ENCODE measurements around the gene EDC3. TPM values are rescaled to one million over a fixed set of nuclear protein-coding genes. Genes with fewer than 3 reads are reported as not detected.

EDC3 gene
- total and polyA plus RNA-seq, 9 of the 15 experiments (the other 6 are each of a cell fraction or from before 2014, with no cell fraction given) = 11.7 to 63.9 (median 32.8) TPM

GRCh38 chr15:74614744-74615507 is 80.9 kb downstream of the EDC3 start (continued):
- TF ChIP-seq E2F8 (IDR thresholded peaks at IDR 0.05; ENCODE audit: low read depth, partially characterized antibody) = no peak
- TF ChIP-seq, protein P1, sequence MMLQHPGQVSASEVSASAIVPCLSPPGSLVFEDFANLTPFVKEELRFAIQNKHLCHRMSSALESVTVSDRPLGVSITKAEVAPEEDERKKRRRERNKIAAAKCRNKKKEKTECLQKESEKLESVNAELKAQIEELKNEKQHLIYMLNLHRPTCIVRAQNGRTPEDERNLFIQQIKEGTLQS (IDR thresholded peaks at IDR 0.05) = no peak
- TF ChIP-seq, protein P1 (CRISPR knock-in tag; conservative IDR thresholded peaks at IDR 0.05) = no peak
- TF ChIP-seq ZBTB7A (IDR thresholded peaks at IDR 0.05; ENCODE audit: borderline replicate concordance, control insufficient read depth, low read depth, low read length) = no peak; the same call in 1 of the 2 replicates
- TF ChIP-seq, protein P2, sequence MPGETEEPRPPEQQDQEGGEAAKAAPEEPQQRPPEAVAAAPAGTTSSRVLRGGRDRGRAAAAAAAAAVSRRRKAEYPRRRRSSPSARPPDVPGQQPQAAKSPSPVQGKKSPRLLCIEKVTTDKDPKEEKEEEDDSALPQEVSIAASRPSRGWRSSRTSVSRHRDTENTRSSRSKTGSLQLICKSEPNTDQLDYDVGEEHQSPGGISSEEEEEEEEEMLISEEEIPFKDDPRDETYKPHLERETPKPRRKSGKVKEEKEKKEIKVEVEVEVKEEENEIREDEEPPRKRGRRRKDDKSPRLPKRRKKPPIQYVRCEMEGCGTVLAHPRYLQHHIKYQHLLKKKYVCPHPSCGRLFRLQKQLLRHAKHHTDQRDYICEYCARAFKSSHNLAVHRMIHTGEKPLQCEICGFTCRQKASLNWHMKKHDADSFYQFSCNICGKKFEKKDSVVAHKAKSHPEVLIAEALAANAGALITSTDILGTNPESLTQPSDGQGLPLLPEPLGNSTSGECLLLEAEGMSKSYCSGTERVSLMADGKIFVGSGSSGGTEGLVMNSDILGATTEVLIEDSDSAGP (CRISPR knock-in tag; IDR thresholded peaks at IDR 0.05) = no peak
- TF ChIP-seq MCM5 (IDR thresholded peaks at IDR 0.05; ENCODE audit: low read depth) = no peak
- 0 out of 2 replicates have a peak, but pooled peaks have one; percentile 13 for TF ChIP-seq SMARCA4 (IDR thresholded peaks at IDR 0.05)
- TF ChIP-seq GATA2 (CRISPR knock-in tag; IDR thresholded peaks at IDR 0.05) = no peak
- TF ChIP-seq CHCHD3 (CRISPR knock-in tag; IDR thresholded peaks at IDR 0.05) = no peak
- TF ChIP-seq ZNF41 (CRISPR knock-in tag; conservative IDR thresholded peaks at IDR 0.05) = no peak
- TF ChIP-seq RBFOX2 (IDR thresholded peaks at IDR 0.05; ENCODE audit: low read depth, low read length) = no peak
- no peak for TF ChIP-seq NUFIP1 (IDR thresholded peaks at IDR 0.05; ENCODE audit: partially characterized antibody)
- TF ChIP-seq ZNF551 (CRISPR knock-in tag; IDR thresholded peaks at IDR 0.05) = no peak
- no peak for TF ChIP-seq HLTF (IDR thresholded peaks at IDR 0.05)
- no peak for TF ChIP-seq ZNF76 (CRISPR knock-in tag; IDR thresholded peaks at IDR 0.05; ENCODE audit: borderline replicate concordance)
- TF ChIP-seq, protein P3, sequence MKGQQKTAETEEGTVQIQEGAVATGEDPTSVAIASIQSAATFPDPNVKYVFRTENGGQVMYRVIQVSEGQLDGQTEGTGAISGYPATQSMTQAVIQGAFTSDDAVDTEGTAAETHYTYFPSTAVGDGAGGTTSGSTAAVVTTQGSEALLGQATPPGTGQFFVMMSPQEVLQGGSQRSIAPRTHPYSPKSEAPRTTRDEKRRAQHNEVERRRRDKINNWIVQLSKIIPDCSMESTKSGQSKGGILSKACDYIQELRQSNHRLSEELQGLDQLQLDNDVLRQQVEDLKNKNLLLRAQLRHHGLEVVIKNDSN (CRISPR knock-in tag; IDR thresholded peaks at IDR 0.05) = no peak
- TF ChIP-seq CREM (IDR thresholded peaks at IDR 0.05; ENCODE audit: low read depth) = peak; percentile 9; the same call in 1 of the 2 replicates
- TF ChIP-seq, protein P4, sequence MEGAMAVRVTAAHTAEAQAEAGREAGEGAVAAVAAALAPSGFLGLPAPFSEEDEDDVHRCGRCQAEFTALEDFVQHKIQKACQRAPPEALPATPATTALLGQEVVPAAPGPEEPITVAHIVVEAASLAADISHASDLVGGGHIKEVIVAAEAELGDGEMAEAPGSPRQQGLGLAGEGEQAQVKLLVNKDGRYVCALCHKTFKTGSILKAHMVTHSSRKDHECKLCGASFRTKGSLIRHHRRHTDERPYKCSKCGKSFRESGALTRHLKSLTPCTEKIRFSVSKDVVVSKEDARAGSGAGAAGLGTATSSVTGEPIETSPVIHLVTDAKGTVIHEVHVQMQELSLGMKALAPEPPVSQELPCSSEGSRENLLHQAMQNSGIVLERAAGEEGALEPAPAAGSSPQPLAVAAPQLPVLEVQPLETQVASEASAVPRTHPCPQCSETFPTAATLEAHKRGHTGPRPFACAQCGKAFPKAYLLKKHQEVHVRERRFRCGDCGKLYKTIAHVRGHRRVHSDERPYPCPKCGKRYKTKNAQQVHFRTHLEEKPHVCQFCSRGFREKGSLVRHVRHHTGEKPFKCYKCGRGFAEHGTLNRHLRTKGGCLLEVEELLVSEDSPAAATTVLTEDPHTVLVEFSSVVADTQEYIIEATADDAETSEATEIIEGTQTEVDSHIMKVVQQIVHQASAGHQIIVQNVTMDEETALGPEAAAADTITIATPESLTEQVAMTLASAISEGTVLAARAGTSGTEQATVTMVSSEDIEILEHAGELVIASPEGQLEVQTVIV (CRISPR knock-in tag; IDR thresholded peaks at IDR 0.05; ENCODE audit: borderline replicate concordance) = no peak
- TF ChIP-seq CGGBP1 (CRISPR knock-in tag; IDR thresholded peaks at IDR 0.05) = no peak
- no peak for TF ChIP-seq ETV5 (CRISPR knock-in tag; IDR thresholded peaks at IDR 0.05; ENCODE audit: low read depth)

Measured in K562 (cell line).